MCF 10A (cell line): Measurements from ENCODE around the gene GNLY. TPM values are rescaled to one million over a fixed set of nuclear protein-coding genes. Genes with fewer than 3 reads are reported as not detected.

Source experiments
- BruUV-seq: library from RNA; stranded (reverse); fragments of 400-500 nt; replicated peaks from 2 replicates; lab custom pipeline; 2021; lab: Mats Ljungman, UMichigan
- CTCF ChIA-PET: fragments of 300-600 bp; sonication (Branson Sonifier 250); formaldehyde crosslinking; extraction: SDS; loops from one replicate; lab custom pipeline; 2021; ENCODE audit warnings: antibody characterized with exemption, inconsistent platforms; lab: Yijun Ruan, JAX
- POLR2A ChIA-PET: fragments of 300-600, 350-650 bp; sonication (Branson Sonifier 250); formaldehyde crosslinking; extraction: SDS; loops from one replicate; lab custom pipeline; 2020; ENCODE audit warnings: antibody characterized with exemption, inconsistent platforms; lab: Yijun Ruan, JAX
- DNase-seq: peaks from one replicate; pipeline ENCODE4 v3.0.0-alpha.2; 2018; ENCODE audit not compliant: unreplicated experiment
- H3K27ac Mint-ChIP-seq: one replicate; pipeline ENCODE4 v1.8.0; 2022; ENCODE audit warnings: mild to moderate bottlenecking, low read depth, mixed read lengths; ENCODE audit not compliant: unreplicated experiment
- H3K27me3 Mint-ChIP-seq: one replicate; pipeline ENCODE4 v1.8.0; 2022; ENCODE audit warnings: mixed read lengths; ENCODE audit not compliant: insufficient read depth, unreplicated experiment
- H3K36me3 Mint-ChIP-seq: one replicate; pipeline ENCODE4 v1.8.0; 2022; ENCODE audit warnings: mild to moderate bottlenecking, moderate library complexity, mixed read lengths; ENCODE audit not compliant: insufficient read depth, unreplicated experiment
- H3K4me1 Mint-ChIP-seq: one replicate; pipeline ENCODE4 v1.8.0; 2022; ENCODE audit warnings: mixed read lengths; ENCODE audit not compliant: insufficient read depth, unreplicated experiment
- H3K4me3 Mint-ChIP-seq: one replicate; pipeline ENCODE4 v1.8.0; 2022; ENCODE audit warnings: mild to moderate bottlenecking, moderate library complexity, mixed read lengths; ENCODE audit not compliant: unreplicated experiment
- H3K9me3 Mint-ChIP-seq: one replicate; pipeline ENCODE4 v1.8.0; 2022; ENCODE audit warnings: mixed read lengths; ENCODE audit not compliant: unreplicated experiment
- intact Hi-C: fragments of 100-400 bp; cut with micrococcal nuclease; formaldehyde crosslinking; loops from 2 replicates; pipeline ENCODE4 v1.14.1; 2022
- total RNA-seq: library from RNA; stranded (reverse); gene quantifications from 2 replicates; pipeline ENCODE4 v1.2.3, GENCODE V29; 2022
- TF ChIP-seq, protein P1 (sequence below): fragments of 200-600 bp; IDR thresholded peaks from one replicate; pipeline ENCODE4 v1.8.0; 2022; ENCODE audit warnings: antibody characterized with exemption, mild to moderate bottlenecking; ENCODE audit not compliant: unreplicated experiment

Gene GNLY
- total RNA-seq, 1 experiment from 2014 or later = not detected

DNA sequence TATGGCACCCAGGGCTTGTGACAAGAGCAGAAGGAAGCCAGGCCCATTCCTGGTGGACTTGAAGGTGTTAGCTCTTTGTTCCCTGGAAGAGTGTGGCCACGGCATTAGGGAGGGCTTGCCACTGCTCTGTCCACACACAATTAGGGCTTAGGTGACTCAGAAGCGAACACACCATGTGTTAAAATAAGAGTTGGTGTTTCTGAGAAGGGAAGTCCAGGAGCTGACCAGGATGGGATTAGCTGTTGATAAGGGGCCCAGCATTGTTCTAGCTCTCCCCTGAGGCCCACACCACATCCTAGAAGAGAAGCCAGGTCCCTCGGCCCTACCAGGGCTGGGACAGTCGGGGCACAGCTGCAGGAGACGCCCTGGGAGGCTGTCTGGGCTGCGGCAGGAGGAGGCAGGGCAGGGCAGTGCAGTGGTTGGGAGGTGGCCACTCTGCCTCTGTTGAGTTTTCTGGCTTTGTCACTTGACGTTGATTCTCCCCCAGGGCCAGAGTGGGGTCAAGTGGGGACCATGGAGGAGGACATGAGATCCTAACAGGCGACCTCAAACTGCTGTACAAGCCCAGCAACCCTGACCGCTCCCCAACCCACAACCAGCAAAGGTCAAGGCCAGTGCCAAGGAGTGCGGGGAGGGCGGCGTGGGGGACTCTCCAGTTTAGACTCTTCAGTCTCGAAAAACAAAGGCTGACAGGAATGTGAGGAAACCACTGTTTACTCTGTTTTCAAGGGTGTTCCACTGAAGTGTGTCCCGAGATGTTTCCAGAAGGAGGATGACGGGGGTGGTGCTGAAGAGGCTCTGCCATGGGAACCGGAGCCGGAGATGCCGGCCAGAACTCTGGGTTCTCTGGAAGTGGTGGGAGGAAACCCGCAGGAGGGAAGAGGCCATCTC lies 16.8 kb downstream of the GNLY start:
- Mint-ChIP-seq H3K4me3 (no peak overlapping the region), H3K36me3 (no peaks in the 10 kb centered on the region), H3K4me1 (peaks cover 36% of the 10 kb centered on the region), H3K27ac (peak overlapping the region; percentile 87), H3K27me3 (no peaks in the 10 kb centered on the region), H3K9me3 (no peaks in the 10 kb centered on the region)
- DNase-seq = peak; percentile 50
- POLR2A ChIA-PET = interaction anchor here (1.3 kb wide), 1 partner anchor 18 kb away, joined by 4 read pairs; no protein-coding TSS in a partner anchor
- TF ChIP-seq, protein P1, sequence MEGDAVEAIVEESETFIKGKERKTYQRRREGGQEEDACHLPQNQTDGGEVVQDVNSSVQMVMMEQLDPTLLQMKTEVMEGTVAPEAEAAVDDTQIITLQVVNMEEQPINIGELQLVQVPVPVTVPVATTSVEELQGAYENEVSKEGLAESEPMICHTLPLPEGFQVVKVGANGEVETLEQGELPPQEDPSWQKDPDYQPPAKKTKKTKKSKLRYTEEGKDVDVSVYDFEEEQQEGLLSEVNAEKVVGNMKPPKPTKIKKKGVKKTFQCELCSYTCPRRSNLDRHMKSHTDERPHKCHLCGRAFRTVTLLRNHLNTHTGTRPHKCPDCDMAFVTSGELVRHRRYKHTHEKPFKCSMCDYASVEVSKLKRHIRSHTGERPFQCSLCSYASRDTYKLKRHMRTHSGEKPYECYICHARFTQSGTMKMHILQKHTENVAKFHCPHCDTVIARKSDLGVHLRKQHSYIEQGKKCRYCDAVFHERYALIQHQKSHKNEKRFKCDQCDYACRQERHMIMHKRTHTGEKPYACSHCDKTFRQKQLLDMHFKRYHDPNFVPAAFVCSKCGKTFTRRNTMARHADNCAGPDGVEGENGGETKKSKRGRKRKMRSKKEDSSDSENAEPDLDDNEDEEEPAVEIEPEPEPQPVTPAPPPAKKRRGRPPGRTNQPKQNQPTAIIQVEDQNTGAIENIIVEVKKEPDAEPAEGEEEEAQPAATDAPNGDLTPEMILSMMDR = no peak
- CTCF ChIA-PET = interaction anchor here (0.6 to 8.9 kb wide), 6 partner anchors 14 to 116 kb away, joined by 3 to 166 read pairs (median 23); no protein-coding TSS in a partner anchor
- intact Hi-C loops = no loop called here
- no TSS peak for BruUV-seq

DNA sequence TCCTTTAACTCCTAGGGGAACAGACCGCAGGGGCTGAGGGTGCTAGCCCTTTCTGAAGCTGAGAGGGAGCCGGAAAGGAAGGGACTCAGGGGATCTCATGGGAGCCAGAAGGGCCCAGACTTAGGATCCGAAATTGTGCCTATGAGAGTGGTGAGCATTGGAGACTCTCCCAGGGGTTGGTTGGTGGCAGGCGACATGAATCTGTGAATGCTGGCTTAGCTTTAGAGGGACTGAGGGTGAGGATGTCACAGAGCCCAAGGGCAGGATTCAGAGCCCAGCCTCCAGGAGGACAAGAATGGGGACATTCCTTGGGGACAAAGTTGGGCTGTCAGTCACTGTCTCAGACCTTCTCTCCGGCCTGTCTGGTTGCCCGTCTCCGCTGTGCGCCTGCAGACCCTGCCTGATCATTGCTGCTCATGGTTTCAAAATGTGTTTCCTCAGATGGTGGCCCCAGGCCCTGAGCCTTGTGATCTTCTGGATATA lies 17.5 kb downstream of the GNLY start:
- CTCF ChIA-PET = interaction anchor here (0.7 to 5.3 kb wide), 4 partner anchors 13 to 53 kb away, joined by 4 to 43 read pairs (median 11); no protein-coding TSS in a partner anchor
- POLR2A ChIA-PET = no interaction called here

DNA sequence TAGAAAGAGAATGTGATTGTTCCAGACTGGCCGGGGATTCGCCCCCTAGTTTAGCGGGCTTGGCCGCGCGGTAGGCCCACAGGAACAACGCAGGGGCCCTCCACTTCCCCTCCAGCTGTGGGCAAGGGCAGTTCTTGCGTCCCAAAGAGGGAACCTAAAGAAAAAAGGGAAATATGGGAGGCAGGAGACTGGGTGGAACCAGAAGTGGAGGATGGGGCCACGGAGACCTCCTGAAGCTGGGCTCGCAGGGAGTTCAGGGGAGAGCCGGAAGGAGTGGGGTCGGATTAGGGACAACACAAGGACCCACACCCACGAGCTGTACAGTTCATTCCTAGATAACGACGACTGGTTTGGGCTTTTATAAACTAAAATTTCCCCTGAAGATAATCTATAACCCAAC lies 18.2 kb downstream of the GNLY start:
- DNase-seq = no peak
- H3K4me3 Mint-ChIP-seq = no peak overlapping the region
- POLR2A ChIA-PET = interaction anchor here (0.9 to 1.3 kb wide), 2 partner anchors 9 to 11 kb away, joined by 3 to 4 read pairs; no protein-coding TSS in a partner anchor

More for the DNA sequence above, 17.5 kb downstream of the GNLY start:
- Mint-ChIP-seq H3K27me3 (no peaks in the 10 kb centered on the region), H3K9me3 (no peaks in the 10 kb centered on the region), H3K36me3 (no peaks in the 10 kb centered on the region), H3K4me1 (peaks cover 34% of the 10 kb centered on the region), H3K4me3 (no peak overlapping the region), H3K27ac (peak overlapping the region; percentile 87)
- DNase-seq = no peak
- BruUV-seq = no TSS peak
- TF ChIP-seq, protein P1 = no peak
- intact Hi-C loops = no loop called here

More for the DNA sequence above, 18.2 kb downstream of the GNLY start:
- H3K9me3 Mint-ChIP-seq = no peaks in the 10 kb centered on the region
- no peaks in the 10 kb centered on the region for H3K36me3 Mint-ChIP-seq
- CTCF ChIA-PET = interaction anchor here (0.6 to 5.3 kb wide), 9 partner anchors 8 to 117 kb away, joined by 3 to 43 read pairs (median 6); partner anchors contain the start of gene RNF181
- H3K27me3 Mint-ChIP-seq = no peaks in the 10 kb centered on the region
- H3K27ac Mint-ChIP-seq = peak overlapping the region; percentile 87
- TF ChIP-seq, protein P1 = no peak
- no TSS peak for BruUV-seq
- H3K4me1 Mint-ChIP-seq = peaks cover 28% of the 10 kb centered on the region
- intact Hi-C loops = no loop called here
